Measurements from ENCODE around the gene MPPED1. TPM values are rescaled to one million over a fixed set of nuclear protein-coding genes. Genes with fewer than 3 reads are reported as not detected.

Gene MPPED1
- total RNA-seq, 1 donor from 2014 or later: not detected

DNA sequence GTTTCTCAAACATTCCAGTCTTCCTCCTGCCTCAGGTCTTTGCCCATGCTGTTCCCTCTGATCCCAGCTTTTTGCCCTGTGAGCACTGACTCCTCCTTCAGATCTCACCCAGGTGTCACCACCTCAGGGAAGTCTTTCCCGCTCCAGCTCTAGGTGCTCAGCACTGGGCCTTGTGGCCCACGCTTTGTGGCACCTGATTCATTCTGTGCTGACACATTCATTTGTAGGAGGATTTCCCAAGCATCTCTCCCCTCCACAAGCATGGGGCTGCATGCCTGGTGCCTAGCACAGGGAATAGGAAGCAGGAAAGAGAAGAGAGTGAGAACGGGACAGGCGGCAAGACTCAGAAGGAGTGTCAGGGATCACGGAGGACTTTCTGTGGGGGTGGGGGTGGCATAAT lies 17.6 kb downstream of the MPPED1 start:
- DNase-seq (ENCODE audit: low read depth, low spot score): no peak

- DNase-seq (ENCODE audit: low read depth, low spot score): no peak
These were observed 20.2 kb downstream of the MPPED1 start for GRCh38 chr22:43431808-43432554.

GRCh38 chr22:43432883-43433415 lies 21.1 kb downstream of the MPPED1 start:
- no peak for DNase-seq (ENCODE audit: low read depth, low spot score)

DNA sequence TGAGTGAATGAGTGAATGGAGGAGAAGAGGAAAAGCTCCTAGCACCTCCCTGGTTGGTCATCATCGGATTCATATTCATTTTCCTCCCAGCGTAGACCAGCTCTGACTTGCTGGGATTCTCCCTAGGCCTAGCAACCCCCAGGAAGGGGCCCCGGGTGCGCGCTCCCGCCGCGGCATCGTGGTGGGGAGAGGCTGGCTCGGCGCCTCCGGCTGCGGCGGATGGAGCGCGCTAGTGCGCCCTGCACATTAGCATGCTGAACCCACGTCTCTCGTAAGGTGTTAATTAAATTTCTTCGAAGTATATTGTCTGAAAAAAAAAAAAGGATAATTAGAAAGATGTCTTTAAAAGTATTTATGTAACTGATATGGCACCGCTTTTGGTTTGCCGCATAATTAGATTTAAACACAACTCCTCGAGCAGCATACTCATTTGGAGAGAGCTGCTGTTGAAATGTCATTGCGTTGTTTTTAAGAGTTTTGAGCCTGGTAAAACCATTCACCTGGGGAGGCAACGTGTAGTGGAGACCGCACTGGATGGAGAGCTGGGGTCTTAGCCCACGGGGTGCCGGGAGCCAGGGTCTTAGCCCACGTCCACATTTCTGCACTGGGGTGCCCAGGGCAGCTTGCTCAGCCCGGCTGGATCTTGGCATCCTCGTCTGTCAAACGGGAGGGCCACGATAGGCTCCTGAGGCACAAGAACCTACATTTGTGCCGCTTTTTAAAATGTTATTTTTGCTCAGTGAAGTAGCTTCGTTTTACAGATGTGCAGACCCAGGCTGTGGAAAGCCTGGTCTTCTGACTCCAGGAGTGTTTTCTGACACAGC lies 21.8 kb downstream of the MPPED1 start:
- DNase-seq (ENCODE audit: low read depth, low spot score): no peak

DNA sequence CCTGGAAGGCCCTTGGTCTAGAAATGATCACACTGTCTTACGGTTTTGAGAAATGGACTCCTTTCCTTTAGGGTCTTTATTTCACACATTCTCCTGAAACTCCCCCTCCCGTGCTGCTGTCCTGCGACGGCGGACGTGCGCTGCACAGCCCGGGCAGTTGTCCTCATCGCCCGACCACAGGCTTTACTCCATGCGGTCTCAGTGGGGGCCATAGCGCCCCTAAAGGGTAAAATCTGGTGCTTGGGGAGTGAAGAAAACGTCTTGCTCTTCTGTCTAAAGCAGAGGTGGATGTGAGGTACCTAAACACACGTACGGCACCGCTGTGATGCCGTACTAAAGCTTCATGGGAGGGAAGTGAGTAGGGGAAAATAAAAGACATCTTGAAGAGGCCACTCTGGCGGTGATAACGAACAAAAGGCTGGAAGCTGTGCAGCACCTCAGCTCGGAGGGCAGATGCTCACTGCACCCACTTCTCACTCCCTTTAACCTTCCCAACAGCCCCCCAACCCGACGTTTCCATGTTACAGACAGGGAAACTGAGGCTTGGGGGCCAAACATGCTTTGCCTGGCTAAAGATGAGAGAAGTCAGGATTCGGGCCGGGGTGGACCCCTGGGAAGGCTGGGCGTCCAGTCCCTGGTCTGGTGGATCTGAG lies 22.6 kb downstream of the MPPED1 start:
- DNase-seq (ENCODE audit: low read depth, low spot score): no peak

DNA sequence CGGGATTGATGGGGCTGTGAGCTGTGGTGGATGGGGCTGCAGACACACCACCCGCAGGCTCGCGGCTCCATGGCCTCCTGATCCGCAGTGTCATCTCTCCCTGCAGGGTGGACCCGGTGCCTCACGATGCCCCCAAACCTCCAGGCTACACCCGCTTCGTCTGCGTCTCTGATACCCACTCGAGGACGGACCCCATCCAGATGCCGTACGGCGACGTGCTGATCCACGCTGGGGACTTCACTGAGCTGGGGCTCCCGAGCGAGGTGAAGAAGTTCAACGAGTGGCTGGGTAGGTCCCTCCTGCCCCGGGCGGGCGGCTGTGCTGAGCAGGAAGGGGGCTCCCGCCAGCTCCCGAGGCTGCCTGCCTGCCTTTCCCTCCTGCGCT lies 23.1 kb downstream of the MPPED1 start:
- no peak for DNase-seq (ENCODE audit: low read depth, low spot score)

- DNase-seq (ENCODE audit: low read depth, low spot score): no peak
These were observed 24.3 kb downstream of the MPPED1 start for GRCh38 chr22:43435851-43436811.

- DNase-seq (ENCODE audit: low read depth, low spot score): no peak
These were observed 25.1 kb downstream of the MPPED1 start for GRCh38 chr22:43436868-43437267.

DNA sequence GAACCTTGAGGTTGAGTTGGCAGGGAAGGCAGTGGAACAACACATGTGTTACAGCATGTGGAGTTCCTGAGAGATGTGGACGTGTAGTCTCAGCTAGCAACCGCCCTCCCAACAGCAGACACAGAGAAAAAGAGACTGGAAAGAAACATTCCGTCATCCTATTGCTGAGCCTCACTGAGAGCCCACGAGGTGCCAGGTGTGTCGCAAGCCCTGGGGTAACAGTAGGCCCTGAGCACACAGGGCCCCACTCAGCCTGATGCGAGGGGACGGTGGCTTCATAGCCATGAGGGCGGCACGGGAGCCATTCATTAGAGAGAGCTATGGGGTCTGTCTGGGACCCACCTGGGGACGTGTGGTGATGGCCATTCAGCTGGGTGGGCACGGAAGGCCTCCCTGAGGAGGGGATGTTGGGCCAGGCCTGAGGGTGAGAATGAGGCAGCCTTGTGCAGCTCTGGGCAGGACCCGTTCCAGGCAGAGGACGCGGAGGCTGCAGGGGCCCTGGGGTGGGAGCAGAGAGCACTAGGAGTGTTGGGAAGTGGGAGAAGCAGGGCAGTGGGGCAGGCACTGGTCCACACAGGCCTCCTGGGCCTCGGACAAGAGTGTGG lies 26.2 kb downstream of the MPPED1 start:
- DNase-seq (ENCODE audit: low read depth, low spot score): no peak

DNA sequence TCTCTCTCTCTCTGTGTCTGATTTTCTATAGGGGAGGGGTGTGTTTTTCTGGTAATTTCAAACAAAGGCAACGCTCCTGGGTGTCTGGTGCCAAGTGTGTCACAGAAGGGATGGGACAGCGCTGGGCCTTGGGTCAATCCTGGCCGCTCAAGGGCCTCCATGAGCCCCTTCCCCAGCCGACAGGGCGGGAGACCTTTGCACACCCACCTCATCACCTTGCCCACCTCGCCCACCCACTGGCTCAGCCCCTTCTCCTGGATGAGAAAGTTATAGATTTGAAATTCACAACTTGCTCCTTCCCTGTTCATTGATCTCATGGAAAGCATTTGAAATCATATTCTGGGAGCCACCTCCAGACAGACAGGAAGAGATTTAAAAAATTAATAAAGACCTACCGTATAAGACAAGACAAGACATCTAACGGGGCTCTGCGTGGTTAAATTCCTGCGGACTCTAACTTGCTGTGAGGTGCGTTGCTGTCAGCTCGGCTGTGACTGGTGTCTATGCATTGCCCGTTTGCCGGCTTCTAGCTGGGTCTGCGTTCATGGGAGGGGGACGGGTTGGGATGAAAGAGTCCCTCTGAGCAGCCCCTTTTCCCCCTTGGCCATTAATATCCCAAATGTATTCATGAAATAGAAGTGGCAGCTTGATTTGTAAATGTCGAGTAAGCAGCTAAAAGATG lies 27.0 kb downstream of the MPPED1 start:
- no peak for DNase-seq (ENCODE audit: low read depth, low spot score)

DNA sequence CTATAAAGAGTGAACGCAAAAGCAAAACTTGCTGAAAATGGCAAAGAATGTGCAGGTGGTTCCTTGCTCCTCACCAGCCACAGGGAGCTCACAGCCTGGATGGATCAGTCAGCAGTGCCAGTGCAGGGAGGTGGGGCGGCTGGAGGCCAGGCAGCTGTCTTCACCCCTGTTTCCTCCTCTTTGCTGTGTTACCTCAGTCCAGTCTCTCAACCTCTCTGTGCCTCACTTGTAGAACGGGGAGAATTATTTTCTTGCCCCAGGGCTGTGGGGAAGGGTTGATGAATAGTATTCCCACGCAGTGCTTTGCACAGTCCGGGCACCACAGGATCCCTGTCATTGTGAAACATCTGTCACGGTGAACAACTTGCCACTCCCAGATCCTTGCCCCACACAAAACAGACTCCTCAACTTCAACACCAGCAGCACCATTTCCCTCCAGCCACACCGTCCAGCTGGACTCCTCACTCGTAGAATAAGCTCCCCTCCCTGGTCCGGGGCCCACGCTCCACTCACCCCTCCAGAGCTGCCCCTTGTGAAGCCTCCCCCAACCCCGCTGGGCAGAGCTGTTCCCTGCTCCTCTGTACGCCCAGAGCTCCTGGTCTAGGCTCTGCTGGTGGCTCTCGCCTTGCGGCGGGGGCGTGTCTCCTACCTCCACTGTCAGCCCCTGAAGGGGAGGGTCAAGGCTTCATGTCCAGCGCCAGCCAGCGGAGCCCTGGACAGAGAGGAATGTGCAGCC lies 27.7 kb downstream of the MPPED1 start:
- DNase-seq (ENCODE audit: low read depth, low spot score): no peak

DNA sequence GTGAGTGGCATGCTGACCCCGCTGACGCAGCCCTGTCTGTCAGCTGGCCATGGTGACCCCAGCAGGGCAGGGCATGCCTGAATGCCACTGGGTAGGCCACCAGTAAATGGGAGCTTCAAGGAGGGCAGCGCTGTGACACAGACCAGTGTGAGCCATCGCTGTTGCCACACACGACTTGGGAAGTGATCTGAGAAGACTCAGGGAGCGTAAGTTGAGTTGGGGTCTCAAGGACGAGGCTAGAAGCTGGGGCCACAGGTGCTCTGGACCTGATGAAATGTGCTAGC lies 28.2 kb downstream of the MPPED1 start:
- no peak for DNase-seq (ENCODE audit: low read depth, low spot score)

DNA sequence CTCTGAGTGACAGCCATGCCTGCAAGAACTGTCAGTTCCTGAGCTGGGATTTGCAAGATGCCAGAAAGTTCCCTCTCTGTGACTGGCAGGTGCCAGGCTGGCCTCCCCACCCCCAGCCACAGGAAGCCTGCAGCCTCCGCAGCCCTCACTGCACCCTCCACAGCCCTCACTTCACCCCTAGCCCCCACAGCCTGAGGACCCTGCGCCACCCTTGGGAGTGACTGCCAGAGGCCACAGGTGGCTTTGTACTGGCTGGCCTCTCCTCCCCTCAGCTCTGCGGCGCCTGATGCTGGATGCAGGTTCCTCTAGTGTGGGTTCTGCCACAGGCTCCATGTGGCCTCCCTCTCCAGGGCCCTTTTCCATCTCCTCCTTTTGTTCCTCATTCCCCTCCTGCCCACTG lies 28.7 kb downstream of the MPPED1 start:
- no peak for DNase-seq (ENCODE audit: low read depth, low spot score)

GRCh38 chr22:43441216-43441615 lies 29.4 kb downstream of the MPPED1 start:
- no peak for DNase-seq (ENCODE audit: low read depth, low spot score)

DNA sequence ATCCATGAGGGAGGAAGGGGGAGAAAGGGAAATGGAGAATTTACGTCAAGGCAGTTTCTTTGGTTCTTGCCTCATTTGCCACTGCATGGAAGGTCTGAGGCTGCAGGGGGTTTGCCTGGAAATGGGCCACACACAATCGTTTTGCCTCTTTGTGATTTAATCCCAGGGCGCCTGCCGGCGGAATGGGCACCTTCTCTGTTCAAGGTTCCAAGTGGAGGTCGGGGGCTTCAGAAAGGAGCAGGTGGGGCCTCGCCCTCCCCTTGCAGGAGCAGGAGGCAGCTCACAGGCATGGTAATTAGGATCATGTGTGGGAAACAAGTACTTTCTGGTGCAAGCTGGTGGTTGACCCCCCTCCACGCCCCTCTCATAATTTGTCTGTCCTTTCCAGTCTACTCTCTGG lies 29.9 kb downstream of the MPPED1 start:
- no peak for DNase-seq (ENCODE audit: low read depth, low spot score)

DNA sequence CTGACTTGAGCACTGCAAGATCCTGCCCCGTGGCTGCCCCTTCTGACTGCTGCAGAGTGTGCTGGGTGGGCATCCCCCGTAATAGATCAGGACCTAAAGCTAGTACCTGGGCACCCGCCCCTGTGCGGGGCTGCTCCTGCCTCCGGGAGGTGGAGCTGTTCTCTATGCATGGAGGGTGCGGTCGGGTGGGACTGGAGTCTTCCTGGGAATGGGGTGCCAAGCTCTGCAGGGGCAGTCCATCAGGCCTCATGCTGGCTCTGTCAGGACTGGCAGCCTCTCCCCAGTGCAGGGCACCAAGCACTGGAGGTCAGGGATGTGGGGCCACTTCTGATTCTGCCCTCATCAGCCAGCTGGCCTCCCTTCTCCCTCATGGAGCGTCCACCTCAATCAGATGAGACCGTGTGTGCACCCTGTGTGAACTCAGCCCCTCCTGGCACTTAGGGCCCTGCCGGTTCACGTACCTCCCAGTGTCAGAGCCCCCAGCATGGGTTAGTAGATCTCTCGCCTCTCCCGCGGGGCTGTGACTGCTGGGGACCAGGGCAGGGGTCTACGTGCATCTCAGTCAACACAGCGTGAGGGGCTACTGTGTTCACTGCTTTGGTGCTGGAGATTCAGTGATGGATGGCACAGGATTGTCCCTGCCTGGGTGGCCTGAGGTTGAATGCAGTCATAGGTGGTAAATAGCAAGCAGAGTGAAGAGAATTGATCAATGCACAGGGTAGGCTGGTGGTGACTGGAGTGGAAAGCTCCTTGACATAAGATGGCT lies 30.8 kb downstream of the MPPED1 start:
- DNase-seq (ENCODE audit: low read depth, low spot score): no peak

GRCh38 chr22:43443152-43443471 lies 31.3 kb downstream of the MPPED1 start:
- no peak for DNase-seq (ENCODE audit: low read depth, low spot score)

GRCh38 chr22:43446037-43446803 lies 34.4 kb downstream of the MPPED1 start:
- peak; percentile 11 for DNase-seq (ENCODE audit: low read depth, low spot score)
